ENCODE data around the gene PDE8B. TPM values are rescaled to one million over a fixed set of nuclear protein-coding genes. Genes with fewer than 3 reads are reported as not detected.

Gene PDE8B
- total RNA-seq, 1 experiment from 2014 or later, result 0.17 TPM

- Histone ChIP-seq H3K4me2 (ENCODE audit: low read length) (no peak overlapping the region), H3K79me2 (ENCODE audit: insufficient read depth, low read length) (no peaks in the 10 kb centered on the region), H3K9ac (ENCODE audit: low read length) (no peak overlapping the region), H3K27me3 (ENCODE audit: insufficient read depth, low read length) (no peaks in the 10 kb centered on the region), H3K36me3 (ENCODE audit: control insufficient read depth in 1 of 2, insufficient read depth in 2 of 2, low read length in 2 of 2) (no peaks in the 10 kb centered on the region), H4K20me1 (ENCODE audit: insufficient read depth) (no peaks in the 10 kb centered on the region), H3K9me3 (ENCODE audit: control insufficient read depth in 1 of 2, insufficient read depth in 1 of 2, low read depth in 1 of 2, low read length in 2 of 2) (no peaks in the 10 kb centered on the region), H3K4me3 (replicated peaks in 1 of 2; ENCODE audit: low read depth in 1 of 2, low read length in 2 of 2) (no peak overlapping the region), H2AFZ (ENCODE audit: low read depth, low read length, poor library complexity, severe bottlenecking) (no peak overlapping the region), H3K4me1 (ENCODE audit: control insufficient read depth in 1 of 2, insufficient read depth in 2 of 2, low read length in 2 of 2) (peaks cover 0 to 12% of the 10 kb centered on the region in 2 experiments; a peak in 1 of 4 replicates), H3K9me2 (ENCODE audit: insufficient read depth) (no peaks in the 10 kb centered on the region), H3K27ac (ENCODE audit: low read depth, low read length) (no peak overlapping the region)
- RAD21 ChIA-PET (ENCODE audit: low non-redundant PET in 1 of 2, low total read pairs in 2 of 2, uncharacterized antibody in 2 of 2, unreplicated experiment in 2 of 2), result no interaction called here
- intact Hi-C loops (cut with micrococcal nuclease), result no loop called here
- DNase-seq (ENCODE audit: low read depth, low spot score) (no peak), ATAC-seq (no peak)
- POLR2A ChIA-PET, result no interaction called here
- CTCF ChIA-PET, result no interaction called here
- no TSS peak for BruUV-seq (replicated peaks)
- no peak for TF ChIP-seq ZFX (IDR thresholded peaks at IDR 0.05)
- no peak for TF ChIP-seq SRF (IDR thresholded peaks at IDR 0.05; ENCODE audit: low read depth)
- no peak for TF ChIP-seq REST (IDR thresholded peaks at IDR 0.05; ENCODE audit: low read depth)
Measured at GRCh38 chr5:77369566-77369965, 159.1 kb downstream of the PDE8B start.

- H3K9ac ChIP-seq (ENCODE audit: low read length), result no peak overlapping the region
- H3K36me3 ChIP-seq (ENCODE audit: control insufficient read depth in 1 of 2, insufficient read depth in 2 of 2, low read length in 2 of 2), result no peaks in the 10 kb centered on the region
- DNase-seq (ENCODE audit: low read depth, low spot score) (no peak), ATAC-seq (no peak)
- H3K9me2 ChIP-seq (ENCODE audit: insufficient read depth), result no peaks in the 10 kb centered on the region
- H3K9me3 ChIP-seq (ENCODE audit: control insufficient read depth in 1 of 2, insufficient read depth in 1 of 2, low read depth in 1 of 2, low read length in 2 of 2), result no peaks in the 10 kb centered on the region
- CTCF ChIA-PET, result no interaction called here
- no peak for TF ChIP-seq CEBPB (IDR thresholded peaks at IDR 0.05; ENCODE audit: low read depth)
- TF ChIP-seq ELF1 (IDR thresholded peaks at IDR 0.05; ENCODE audit: borderline replicate concordance, low read depth), result no peak
- no peak for TF ChIP-seq REST (IDR thresholded peaks at IDR 0.05; ENCODE audit: low read depth)
- BruUV-seq (replicated peaks), result no TSS peak
- H4K20me1 ChIP-seq (ENCODE audit: insufficient read depth), result no peaks in the 10 kb centered on the region
- H3K4me2 ChIP-seq (ENCODE audit: low read length), result no peak overlapping the region
- H2AFZ ChIP-seq (ENCODE audit: low read depth, low read length, poor library complexity, severe bottlenecking), result no peak overlapping the region
- no peaks in the 10 kb centered on the region for H3K27me3 ChIP-seq (ENCODE audit: insufficient read depth, low read length)
- RAD21 ChIA-PET (ENCODE audit: low non-redundant PET in 1 of 2, low total read pairs in 2 of 2, uncharacterized antibody in 2 of 2, unreplicated experiment in 2 of 2), result no interaction called here
- H3K27ac ChIP-seq (ENCODE audit: low read depth, low read length), result no peak overlapping the region
- POLR2A ChIA-PET, result no interaction called here
- intact Hi-C loops (cut with micrococcal nuclease), result no loop called here
- H3K79me2 ChIP-seq (ENCODE audit: insufficient read depth, low read length), result no peaks in the 10 kb centered on the region
- H3K4me3 ChIP-seq (replicated peaks in 1 of 2; ENCODE audit: low read depth in 1 of 2, low read length in 2 of 2), result no peak overlapping the region
- H3K4me1 ChIP-seq (ENCODE audit: control insufficient read depth in 1 of 2, insufficient read depth in 2 of 2, low read length in 2 of 2), result no peaks in the 10 kb centered on the region
Measured at GRCh38 chr5:77374686-77375085, 164.2 kb downstream of the PDE8B start.

Measured in HCT116 (cell line).